Measurements from ENCODE around the gene STRN4. TPM values are rescaled to one million over a fixed set of nuclear protein-coding genes. Genes with fewer than 3 reads are reported as not detected.

The STRN4 gene
- total RNA-seq, 1 experiment from 2014 or later = 143 TPM

DNA sequence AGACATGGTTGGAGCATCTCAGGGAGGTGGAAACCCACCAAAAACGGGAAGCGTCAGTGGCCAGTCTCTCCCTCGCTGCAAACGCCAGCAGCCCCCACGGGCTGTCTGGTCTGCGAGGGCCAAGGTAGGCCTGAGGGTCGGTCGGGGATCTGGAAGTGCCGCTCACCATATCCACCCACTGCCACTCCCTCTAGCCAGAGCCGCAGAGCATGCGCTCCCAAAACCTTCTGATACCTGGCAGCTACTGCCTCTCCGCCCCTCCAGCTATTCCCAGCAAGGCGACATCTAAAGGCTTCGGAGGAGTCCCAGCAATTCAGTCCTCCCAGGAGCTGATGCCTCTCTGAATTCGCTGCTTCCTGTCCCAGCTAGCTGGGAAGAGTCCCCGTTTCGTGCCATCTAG, 4.8 kb downstream of the STRN4 start:
- Histone ChIP-seq H2AK5ac (ENCODE audit: insufficient read length, low read length) (no peak overlapping the region), H4K8ac (replicated peaks; ENCODE audit: insufficient read length, low read depth, low read length) (no peak overlapping the region), H4K20me1 (ENCODE audit: control insufficient read depth, insufficient read depth, insufficient read length) (no peaks in the 10 kb centered on the region), H3K4me2 (ENCODE audit: insufficient read depth, insufficient read length, low read length) (no peak overlapping the region), H2BK12ac (ENCODE audit: insufficient read length, low read depth, low read length) (no peak overlapping the region), H3T11ph (ENCODE audit: low read length) (no peak overlapping the region), H2AFZ (ENCODE audit: low read length) (no peak overlapping the region), H3K56ac (ENCODE audit: insufficient read length, low read depth, low read length) (no peak overlapping the region), H2BK5ac (ENCODE audit: insufficient read length, low read length) (no peak overlapping the region), H2BK120ac (ENCODE audit: low read depth, low read length, poor library complexity, severe bottlenecking) (no peak overlapping the region), H4K91ac (ENCODE audit: insufficient read length, low read depth, low read length) (no peak overlapping the region), H3K27ac (ENCODE audit: insufficient read length, low read depth, low read length) (no peak overlapping the region), H3K9me3 (ENCODE audit: control insufficient read depth, low read depth, low read length) (no peaks in the 10 kb centered on the region), H3K18ac (ENCODE audit: insufficient read length, low read depth, low read length) (no peak overlapping the region), H3K14ac (ENCODE audit: insufficient read depth, low read length) (no peak overlapping the region), H3K27me3 (ENCODE audit: insufficient read depth, low read length) (no peaks in the 10 kb centered on the region), H3K79me2 (ENCODE audit: insufficient read depth, low read length) (peaks cover 50% of the 10 kb centered on the region), H3K4me1 (ENCODE audit: insufficient read depth, low read length) (peaks cover 3% of the 10 kb centered on the region; the same call in 1 of the 2 replicates), H3K9ac (ENCODE audit: extremely low read depth, insufficient read length, low read length) (no peak overlapping the region), H2BK20ac (ENCODE audit: low read depth, low read length, poor library complexity, severe bottlenecking) (no peak overlapping the region), H3K79me1 (ENCODE audit: insufficient read depth, low read depth, low read length, poor library complexity, severe bottlenecking) (peaks cover 3% of the 10 kb centered on the region), H3K23me2 (ENCODE audit: insufficient read length, low read depth, low read length, poor library complexity, severe bottlenecking) (peaks cover 6% of the 10 kb centered on the region), H2BK15ac (ENCODE audit: low read depth, low read length) (no peak overlapping the region), H3K23ac (ENCODE audit: insufficient read length, low read depth, low read length) (no peak overlapping the region), H4K5ac (ENCODE audit: insufficient read length, low read depth, low read length) (no peak overlapping the region), H3K4ac (ENCODE audit: low read depth, low read length) (no peak overlapping the region)
- DNase-seq = no peak
- WGBS (ENCODE audit: extremely low coverage, insufficient read length, low lambda C conversion rate) = no CpG with 5 or more reads among the region's 17 CpGs
- Mint-ChIP-seq H3K27ac (peak overlapping the region; percentile 72 to 93 (median 91); a peak in 5 of 7 replicates), H3K4me1 (peaks cover 36 to 45% of the 10 kb centered on the region in 2 experiments), H3K36me3 (ENCODE audit: insufficient read depth in 1 of 3, low read depth in 3 of 3) (peaks cover 22 to 60% (median 48%) of the 10 kb centered on the region in 3 experiments; a peak in 6 of 7 replicates), H3K4me3 (no peak overlapping the region), H3K27me3 (ENCODE audit: low read depth) (no peaks in the 10 kb centered on the region; the same call in 1 of the 2 replicates), H3K9me3 (no peaks in the 10 kb centered on the region)
- TF ChIP-seq, protein P1, sequence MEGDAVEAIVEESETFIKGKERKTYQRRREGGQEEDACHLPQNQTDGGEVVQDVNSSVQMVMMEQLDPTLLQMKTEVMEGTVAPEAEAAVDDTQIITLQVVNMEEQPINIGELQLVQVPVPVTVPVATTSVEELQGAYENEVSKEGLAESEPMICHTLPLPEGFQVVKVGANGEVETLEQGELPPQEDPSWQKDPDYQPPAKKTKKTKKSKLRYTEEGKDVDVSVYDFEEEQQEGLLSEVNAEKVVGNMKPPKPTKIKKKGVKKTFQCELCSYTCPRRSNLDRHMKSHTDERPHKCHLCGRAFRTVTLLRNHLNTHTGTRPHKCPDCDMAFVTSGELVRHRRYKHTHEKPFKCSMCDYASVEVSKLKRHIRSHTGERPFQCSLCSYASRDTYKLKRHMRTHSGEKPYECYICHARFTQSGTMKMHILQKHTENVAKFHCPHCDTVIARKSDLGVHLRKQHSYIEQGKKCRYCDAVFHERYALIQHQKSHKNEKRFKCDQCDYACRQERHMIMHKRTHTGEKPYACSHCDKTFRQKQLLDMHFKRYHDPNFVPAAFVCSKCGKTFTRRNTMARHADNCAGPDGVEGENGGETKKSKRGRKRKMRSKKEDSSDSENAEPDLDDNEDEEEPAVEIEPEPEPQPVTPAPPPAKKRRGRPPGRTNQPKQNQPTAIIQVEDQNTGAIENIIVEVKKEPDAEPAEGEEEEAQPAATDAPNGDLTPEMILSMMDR (conservative IDR thresholded peaks at IDR 0.05) = no peak
